GM21423 (cell line): ENCODE data around the gene ADAMTS19.

Experiments
- ATAC-seq: cut with Tn5 transposase; IDR thresholded peaks from one replicate; pipeline ENCODE4 v1.9.1; 2021; ENCODE audit warnings: mild to moderate bottlenecking, moderate library complexity; ENCODE audit not compliant: unreplicated experiment

The ADAMTS19 gene

GRCh38 chr5:129672006-129672405, 211.9 kb downstream of the ADAMTS19 start:
- ATAC-seq = no peak

- ATAC-seq = no peak
Observed at GRCh38 chr5:129679671-129680070, 219.6 kb downstream of the ADAMTS19 start.

- ATAC-seq = no peak
Observed at GRCh38 chr5:129687941-129688340, 227.8 kb downstream of the ADAMTS19 start.

GRCh38 chr5:129689045-129689444, 228.9 kb downstream of the ADAMTS19 start:
- no peak for ATAC-seq

- no peak for ATAC-seq
Observed at GRCh38 chr5:129691220-129691619, 231.1 kb downstream of the ADAMTS19 start.

- ATAC-seq = no peak
Observed at GRCh38 chr5:129696636-129697035, 236.5 kb downstream of the ADAMTS19 start.

- no peak for ATAC-seq
Observed at GRCh38 chr5:129698661-129699060, 238.6 kb downstream of the ADAMTS19 start.

GRCh38 chr5:129716235-129716634, 256.1 kb downstream of the ADAMTS19 start:
- no peak for ATAC-seq

GRCh38 chr5:129716651-129717050, 256.6 kb downstream of the ADAMTS19 start:
- no peak for ATAC-seq

- ATAC-seq = no peak
Observed at GRCh38 chr5:129717751-129718310, 257.7 kb downstream of the ADAMTS19 start.

- no peak for ATAC-seq
Observed at GRCh38 chr5:129718471-129719090, 258.5 kb downstream of the ADAMTS19 start.

GRCh38 chr5:129724222-129724621, 264.1 kb downstream of the ADAMTS19 start:
- no peak for ATAC-seq

GRCh38 chr5:129724647-129725046, 264.5 kb downstream of the ADAMTS19 start:
- no peak for ATAC-seq

- ATAC-seq = no peak
Observed at GRCh38 chr5:129739773-129740172, 279.7 kb downstream of the ADAMTS19 start.

GRCh38 chr5:129743541-129744187, 283.6 kb downstream of the ADAMTS19 start:
- no peak for ATAC-seq

GRCh38 chr5:129745997-129746396, 285.9 kb downstream of the ADAMTS19 start:
- ATAC-seq = no peak

- no peak for ATAC-seq
Observed at GRCh38 chr5:129746876-129747275, 286.8 kb downstream of the ADAMTS19 start.

GRCh38 chr5:129747572-129748407, 287.7 kb downstream of the ADAMTS19 start, which contains the start of gene MINAR2:
Gene MINAR2 (plus strand): TSS chr5:129748094. CDS start chr5:129748191, 97 bp downstream.
- no peak for ATAC-seq

GRCh38 chr5:129748913-129749880, 289.1 kb downstream of the ADAMTS19 start:
- ATAC-seq = no peak

- ATAC-seq = no peak
Observed at GRCh38 chr5:129760636-129761325, 300.7 kb downstream of the ADAMTS19 start.
